Stimulated activated naive CD8-positive, alpha-beta T cell treated with anti-CD3 and anti-CD28 coated beads, Interleukin-15, Interleukin-2, amounts not matched to agents 100 ng/mL and 50 ng/mL, for 24 hours (primary cell): ENCODE measurements around the gene CALHM3.

Experiments
- H3K27ac Mint-ChIP-seq: one replicate; pipeline ENCODE4 v1.8.0; 2021; ENCODE audit warnings: mild to moderate bottlenecking, mixed read lengths
- H3K27me3 Mint-ChIP-seq: one replicate; pipeline ENCODE4 v1.8.0; 2021; ENCODE audit warnings: mixed read lengths
- H3K36me3 Mint-ChIP-seq: one replicate; pipeline ENCODE4 v1.8.0; 2021; ENCODE audit warnings: low read depth, mixed read lengths
- H3K4me1 Mint-ChIP-seq: one replicate; pipeline ENCODE4 v1.8.0; 2021; ENCODE audit warnings: low read depth, mixed read lengths
- H3K4me3 Mint-ChIP-seq: one replicate; pipeline ENCODE4 v1.8.0; 2021; ENCODE audit warnings: mild to moderate bottlenecking, mixed read lengths
- H3K9me3 Mint-ChIP-seq: one replicate; pipeline ENCODE4 v1.8.0; 2021; ENCODE audit warnings: mixed read lengths

The CALHM3 gene

DNA sequence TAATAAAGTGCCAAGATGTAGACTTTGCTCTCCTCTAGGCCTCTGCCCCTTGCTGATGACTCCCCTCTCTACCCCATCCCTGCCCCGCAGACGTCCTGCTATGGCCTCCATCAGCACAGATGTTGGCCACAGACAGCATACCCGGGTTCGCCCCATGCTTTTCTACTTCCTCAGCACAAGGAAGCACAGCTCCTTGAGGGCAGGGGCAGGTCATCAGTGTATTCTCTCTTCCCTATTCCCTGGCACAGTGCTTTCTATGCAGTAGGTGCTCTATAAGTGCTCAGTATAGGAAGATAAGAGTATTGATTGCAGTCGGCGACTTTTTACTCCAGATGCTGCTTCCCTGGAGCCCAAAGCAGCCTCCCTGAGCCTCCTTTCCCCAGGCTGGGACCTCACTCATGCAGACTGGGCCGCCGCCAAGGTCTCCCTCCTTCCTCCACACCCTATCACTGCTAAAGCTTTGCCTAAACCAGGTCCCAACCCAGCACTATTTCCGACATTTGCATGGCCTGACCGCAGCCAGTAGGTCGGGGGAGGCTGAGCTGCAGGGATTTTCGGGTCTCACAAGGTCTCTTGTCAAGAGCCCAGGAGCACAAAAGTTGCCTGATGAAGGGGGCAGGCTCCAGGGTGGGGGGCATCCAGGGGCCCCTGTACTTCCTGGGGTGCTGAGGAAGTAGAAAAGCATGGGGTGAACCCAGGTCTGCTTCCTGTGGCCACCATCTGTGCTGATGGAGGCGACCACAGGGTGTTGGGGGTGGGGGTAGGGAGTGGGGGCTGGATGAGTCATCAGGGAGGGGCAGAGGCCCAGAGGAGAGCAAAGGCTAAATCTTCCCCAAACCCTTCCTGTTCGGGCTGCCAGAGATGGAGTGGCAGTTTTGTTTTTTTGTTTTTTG lies 8.0 kb downstream of the CALHM3 start:
- H3K27me3 Mint-ChIP-seq = no peaks in the 10 kb centered on the region
- H3K9me3 Mint-ChIP-seq = no peaks in the 10 kb centered on the region
- peaks cover 34% of the 10 kb centered on the region for H3K4me1 Mint-ChIP-seq
- peak overlapping the region; percentile 69 for H3K27ac Mint-ChIP-seq
- peak overlapping the region; percentile 28 for H3K4me3 Mint-ChIP-seq
- H3K36me3 Mint-ChIP-seq = no peaks in the 10 kb centered on the region

DNA sequence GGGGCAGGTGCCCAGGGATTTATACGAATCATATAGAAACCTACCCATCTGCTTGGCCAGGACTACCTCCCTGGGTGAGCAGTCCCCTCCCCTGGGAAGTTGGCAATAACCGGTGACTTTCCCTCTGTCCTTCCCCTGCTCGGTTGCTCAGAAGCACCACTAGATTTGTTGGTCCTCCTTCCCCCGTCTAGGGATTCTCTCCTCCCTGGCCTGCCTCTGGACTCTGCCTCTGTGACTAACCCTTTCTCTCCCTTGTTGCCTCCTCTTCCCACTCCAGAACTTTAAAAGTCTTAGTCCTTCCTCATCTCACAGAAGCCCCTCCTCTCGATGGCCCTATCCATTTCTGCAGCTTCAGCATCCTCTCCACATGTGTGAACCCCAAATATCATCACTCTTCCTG lies 9.8 kb downstream of the CALHM3 start:
- peaks cover 34% of the 10 kb centered on the region for H3K4me1 Mint-ChIP-seq
- no peaks in the 10 kb centered on the region for H3K9me3 Mint-ChIP-seq
- no peaks in the 10 kb centered on the region for H3K36me3 Mint-ChIP-seq
- peak overlapping the region; percentile 72 for H3K27ac Mint-ChIP-seq
- H3K4me3 Mint-ChIP-seq = no peak overlapping the region
- H3K27me3 Mint-ChIP-seq = no peaks in the 10 kb centered on the region

DNA sequence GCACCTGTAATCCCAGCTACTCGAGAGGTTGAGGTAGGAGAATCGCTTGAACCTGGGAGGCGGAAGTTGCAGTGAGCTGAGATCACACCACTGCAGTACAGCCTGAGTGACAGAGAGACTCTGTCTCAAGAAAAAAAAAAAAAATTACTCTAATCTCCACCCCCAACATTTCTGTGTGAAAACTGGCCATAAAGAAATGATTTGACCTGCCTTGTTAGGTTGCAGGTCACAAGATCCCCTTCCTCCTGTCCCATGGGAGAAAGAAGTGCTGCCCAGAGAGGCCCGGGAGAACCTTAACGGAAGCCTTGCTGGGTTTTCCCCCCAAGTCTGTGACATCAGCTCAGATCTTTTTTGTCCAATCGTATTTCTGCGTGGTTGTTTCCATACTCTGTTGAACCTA lies 11.6 kb downstream of the CALHM3 start:
- H3K4me1 Mint-ChIP-seq = peaks cover 29% of the 10 kb centered on the region
- no peaks in the 10 kb centered on the region for H3K9me3 Mint-ChIP-seq
- H3K27ac Mint-ChIP-seq = no peak overlapping the region

DNA sequence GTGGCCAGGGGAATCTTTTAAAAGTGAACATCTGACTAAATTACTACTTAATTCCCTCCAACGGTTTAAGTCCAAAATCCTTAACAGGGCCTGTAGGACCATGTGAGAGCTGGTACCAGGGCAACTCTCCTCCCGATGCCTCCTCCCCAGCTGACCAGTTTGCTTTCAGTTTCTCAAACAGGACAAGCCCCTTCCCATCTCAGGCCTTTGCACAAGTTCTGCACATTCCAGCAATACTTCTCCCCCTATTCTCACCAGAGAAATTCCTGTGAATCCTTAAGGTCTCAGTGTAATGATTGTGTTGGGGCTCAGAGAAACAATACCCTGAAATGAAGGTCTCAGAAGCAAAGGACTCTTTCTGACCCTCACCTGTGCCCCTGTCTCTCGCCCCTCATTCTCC lies 12.3 kb downstream of the CALHM3 start:
- H3K36me3 Mint-ChIP-seq = no peaks in the 10 kb centered on the region
- H3K4me1 Mint-ChIP-seq = peaks cover 22% of the 10 kb centered on the region
- H3K27ac Mint-ChIP-seq = no peak overlapping the region
- no peak overlapping the region for H3K4me3 Mint-ChIP-seq
- no peaks in the 10 kb centered on the region for H3K27me3 Mint-ChIP-seq
- H3K9me3 Mint-ChIP-seq = no peaks in the 10 kb centered on the region

More for the DNA sequence above, 11.6 kb downstream of the CALHM3 start:
- Mint-ChIP-seq H3K27me3 (no peaks in the 10 kb centered on the region), H3K36me3 (no peaks in the 10 kb centered on the region), H3K4me3 (no peak overlapping the region)

DNA sequence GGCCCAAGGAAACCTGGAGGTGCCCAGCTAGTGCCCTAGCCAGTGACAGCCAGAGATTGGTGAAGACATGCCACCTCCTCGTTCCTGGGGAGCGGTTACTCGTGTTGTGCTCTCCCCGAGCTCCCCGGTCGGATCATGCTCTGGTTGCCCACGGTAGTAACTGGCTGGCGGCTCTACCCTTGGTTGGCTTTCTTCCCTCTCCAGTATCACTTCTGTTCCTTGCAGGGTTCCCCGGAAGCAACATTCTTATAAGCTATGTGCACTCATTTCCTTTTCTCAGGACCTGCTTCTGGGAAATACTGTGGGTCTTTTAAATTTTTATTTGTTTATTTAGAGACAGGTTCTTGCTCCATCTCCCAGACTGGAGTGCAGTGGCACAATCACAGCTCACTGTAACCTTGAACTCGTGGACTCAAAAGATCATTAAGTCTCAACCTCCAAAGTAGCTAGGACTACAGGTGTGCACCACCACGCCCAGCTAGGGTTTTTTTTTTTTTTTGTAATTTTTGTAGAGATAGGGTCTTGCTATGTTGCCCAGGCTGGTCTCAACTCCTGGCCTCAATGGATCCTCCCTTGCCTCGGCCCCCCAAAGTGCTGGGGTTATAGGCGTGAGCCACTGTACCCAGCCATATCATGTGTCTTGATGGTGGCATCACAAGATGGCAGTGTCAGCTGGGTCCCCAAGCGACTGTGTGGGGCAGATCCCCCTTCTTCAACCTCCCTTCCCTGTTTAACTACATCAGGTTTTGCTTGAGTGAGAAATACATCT lies 13.4 kb downstream of the CALHM3 start:
- Mint-ChIP-seq H3K9me3 (no peaks in the 10 kb centered on the region), H3K4me1 (peaks cover 11% of the 10 kb centered on the region), H3K27ac (no peak overlapping the region), H3K4me3 (no peak overlapping the region), H3K36me3 (no peaks in the 10 kb centered on the region), H3K27me3 (no peaks in the 10 kb centered on the region)

- H3K4me1 Mint-ChIP-seq = peaks cover 5% of the 10 kb centered on the region
- no peak overlapping the region for H3K4me3 Mint-ChIP-seq
- H3K36me3 Mint-ChIP-seq = no peaks in the 10 kb centered on the region
- no peaks in the 10 kb centered on the region for H3K9me3 Mint-ChIP-seq
- H3K27ac Mint-ChIP-seq = no peak overlapping the region
- no peaks in the 10 kb centered on the region for H3K27me3 Mint-ChIP-seq
Observed at GRCh38 chr10:103463499-103463898, 15.5 kb downstream of the CALHM3 start.

DNA sequence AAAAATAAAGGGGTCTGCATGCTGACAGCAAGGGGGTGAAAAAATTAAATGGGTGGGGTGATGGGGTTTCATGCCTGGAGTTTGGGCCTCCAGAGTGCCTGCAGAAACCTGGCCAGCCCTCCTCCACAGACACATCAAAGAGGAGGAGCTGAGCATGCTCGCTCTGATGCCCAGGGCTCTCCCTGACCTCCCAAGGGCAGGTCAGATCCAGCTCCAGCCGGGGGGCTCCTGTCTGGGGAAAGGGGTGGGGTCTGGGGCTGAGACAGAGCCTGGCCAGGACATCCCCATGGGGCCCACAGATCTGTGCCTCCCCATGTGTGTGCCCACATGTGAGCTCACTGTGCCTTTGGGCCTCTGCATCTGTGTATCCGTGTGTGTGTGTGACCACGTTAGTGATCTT lies 19.4 kb downstream of the CALHM3 start:
- no peak overlapping the region for H3K27ac Mint-ChIP-seq

DNA sequence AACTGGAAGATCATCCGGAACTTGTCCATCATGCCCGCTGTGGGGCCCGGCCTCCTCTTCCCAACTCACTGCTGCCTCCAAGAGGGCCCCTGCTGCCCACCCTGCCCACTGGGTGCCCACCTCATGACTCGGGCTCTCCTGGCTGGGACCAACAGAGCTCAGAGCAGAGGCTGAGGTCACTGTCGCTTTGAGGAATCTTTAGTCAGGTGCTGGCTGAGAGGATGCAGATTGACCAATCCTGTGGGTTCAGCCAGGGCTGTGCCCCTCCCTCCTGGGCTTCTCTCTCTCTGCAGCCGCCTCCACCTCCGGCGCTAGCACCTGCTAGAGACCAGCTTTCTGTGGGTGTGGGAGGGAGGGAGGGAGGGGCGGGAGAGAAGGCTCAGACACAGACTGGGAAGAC lies 20.3 kb downstream of the CALHM3 start, which contains the start of gene CALHM1:
Gene CALHM1 (minus strand): TSS at position 181 of the 400 bp plus-strand sequence. CDS start 149 bp downstream, at position 32.
- no peaks in the 10 kb centered on the region for H3K36me3 Mint-ChIP-seq

More for the DNA sequence above, 19.4 kb downstream of the CALHM3 start:
- Mint-ChIP-seq H3K4me1 (peaks cover 5% of the 10 kb centered on the region), H3K9me3 (no peaks in the 10 kb centered on the region), H3K4me3 (no peak overlapping the region), H3K36me3 (no peaks in the 10 kb centered on the region), H3K27me3 (no peaks in the 10 kb centered on the region)

GRCh38 chr10:103457896-103458583 lies 21.0 kb downstream of the CALHM3 start:
- Mint-ChIP-seq H3K27me3 (no peaks in the 10 kb centered on the region), H3K27ac (no peak overlapping the region), H3K4me3 (no peak overlapping the region), H3K4me1 (peaks cover 5% of the 10 kb centered on the region), H3K36me3 (no peaks in the 10 kb centered on the region), H3K9me3 (no peaks in the 10 kb centered on the region)

More for the DNA sequence above, 20.3 kb downstream of the CALHM3 start, which contains the start of gene CALHM1:
- Mint-ChIP-seq H3K4me3 (no peak within 1 kb of the TSS), H3K27me3 (no peaks in the 10 kb centered on the region), H3K4me1 (peaks cover 5% of the 10 kb centered on the region), H3K27ac (no peak within 1 kb of the TSS), H3K9me3 (no peaks in the 10 kb centered on the region)

- no peaks in the 10 kb centered on the region for H3K36me3 Mint-ChIP-seq
- H3K27me3 Mint-ChIP-seq = no peaks in the 10 kb centered on the region
Observed at GRCh38 chr10:103457176-103457712, 21.8 kb downstream of the CALHM3 start.

DNA sequence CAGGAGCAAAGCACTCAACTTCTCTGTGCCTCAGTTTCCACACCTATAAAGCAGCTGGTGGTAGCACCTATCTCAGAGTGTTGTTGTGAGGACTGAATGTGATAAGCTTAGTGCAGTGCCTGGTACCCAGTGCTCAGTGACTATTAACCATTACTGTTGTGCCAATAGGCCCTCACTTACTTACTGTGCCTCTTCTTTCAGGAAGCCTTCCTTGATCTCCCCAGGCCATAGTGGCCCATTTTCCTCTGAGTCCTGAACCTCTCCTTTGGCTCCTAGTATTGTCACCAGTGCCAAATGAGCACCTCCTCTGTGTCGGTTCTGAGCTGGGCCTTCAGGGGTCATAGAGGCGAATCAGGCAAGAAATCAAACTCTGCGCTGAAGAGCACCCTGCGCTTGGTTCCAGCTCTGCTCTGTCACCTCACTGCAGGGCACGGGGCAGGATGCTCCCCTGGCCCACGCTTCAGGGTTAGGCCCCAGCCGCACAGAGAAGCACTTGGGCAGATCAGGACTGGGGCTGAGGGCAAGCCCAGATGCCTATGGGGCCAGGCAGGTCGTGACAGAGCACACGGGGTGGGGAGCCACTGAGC lies 22.9 kb downstream of the CALHM3 start:
- no peak overlapping the region for H3K4me3 Mint-ChIP-seq
- H3K36me3 Mint-ChIP-seq = no peaks in the 10 kb centered on the region
- H3K4me1 Mint-ChIP-seq = peaks cover 18% of the 10 kb centered on the region
- H3K27me3 Mint-ChIP-seq = no peaks in the 10 kb centered on the region
- H3K27ac Mint-ChIP-seq = no peak overlapping the region
- no peaks in the 10 kb centered on the region for H3K9me3 Mint-ChIP-seq

More at GRCh38 chr10:103457176-103457712, 21.8 kb downstream of the CALHM3 start:
- Mint-ChIP-seq H3K27ac (no peak overlapping the region), H3K4me1 (peaks cover 13% of the 10 kb centered on the region), H3K4me3 (no peak overlapping the region), H3K9me3 (no peaks in the 10 kb centered on the region)

DNA sequence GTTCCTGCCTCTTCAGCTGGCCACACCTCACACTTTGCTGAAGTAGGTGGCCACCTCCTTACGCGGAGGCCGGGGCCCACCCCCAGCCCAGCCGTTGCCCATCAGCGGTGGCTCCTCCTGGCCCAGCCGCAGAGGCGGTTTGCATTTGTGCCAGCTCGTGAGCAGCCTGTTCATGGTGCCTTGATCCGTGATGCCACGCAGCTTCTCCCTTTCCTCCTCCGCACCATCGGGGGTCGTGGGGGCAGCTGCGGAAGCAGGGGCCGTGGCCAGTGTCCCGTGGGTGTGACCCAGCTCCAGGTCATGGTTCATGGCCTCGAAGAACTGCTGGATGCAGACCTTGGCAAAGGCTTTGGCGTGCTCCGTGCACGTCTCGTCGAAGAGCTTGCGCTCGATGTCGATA lies 23.8 kb downstream of the CALHM3 start:
- H3K9me3 Mint-ChIP-seq = no peaks in the 10 kb centered on the region
- no peak overlapping the region for H3K27ac Mint-ChIP-seq
- no peak overlapping the region for H3K4me3 Mint-ChIP-seq
- H3K36me3 Mint-ChIP-seq = no peaks in the 10 kb centered on the region
- no peaks in the 10 kb centered on the region for H3K27me3 Mint-ChIP-seq
- peaks cover 26% of the 10 kb centered on the region for H3K4me1 Mint-ChIP-seq

DNA sequence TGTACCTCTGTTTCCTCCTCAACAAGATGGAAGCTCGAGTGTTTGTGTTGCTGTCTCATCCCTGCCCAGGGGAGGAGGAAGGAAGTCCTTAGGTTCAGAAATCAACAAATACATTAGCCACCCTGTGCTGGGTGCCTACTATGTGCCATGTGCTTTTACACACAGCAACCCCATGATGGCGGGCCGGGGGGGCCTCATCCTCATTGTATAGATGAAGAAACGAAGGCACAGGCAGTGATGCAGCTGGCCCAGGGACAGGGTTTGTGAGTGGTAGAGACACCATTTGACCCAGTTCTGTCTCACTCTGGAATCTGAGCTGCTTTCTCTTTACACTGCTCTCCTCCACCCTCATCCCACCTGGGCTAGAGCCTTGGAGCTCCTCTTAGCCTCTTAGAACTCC lies 25.0 kb downstream of the CALHM3 start:
- Mint-ChIP-seq H3K4me3 (no peak overlapping the region), H3K27me3 (no peaks in the 10 kb centered on the region), H3K9me3 (no peaks in the 10 kb centered on the region), H3K36me3 (peaks cover 6% of the 10 kb centered on the region), H3K27ac (no peak overlapping the region), H3K4me1 (peaks cover 31% of the 10 kb centered on the region)

DNA sequence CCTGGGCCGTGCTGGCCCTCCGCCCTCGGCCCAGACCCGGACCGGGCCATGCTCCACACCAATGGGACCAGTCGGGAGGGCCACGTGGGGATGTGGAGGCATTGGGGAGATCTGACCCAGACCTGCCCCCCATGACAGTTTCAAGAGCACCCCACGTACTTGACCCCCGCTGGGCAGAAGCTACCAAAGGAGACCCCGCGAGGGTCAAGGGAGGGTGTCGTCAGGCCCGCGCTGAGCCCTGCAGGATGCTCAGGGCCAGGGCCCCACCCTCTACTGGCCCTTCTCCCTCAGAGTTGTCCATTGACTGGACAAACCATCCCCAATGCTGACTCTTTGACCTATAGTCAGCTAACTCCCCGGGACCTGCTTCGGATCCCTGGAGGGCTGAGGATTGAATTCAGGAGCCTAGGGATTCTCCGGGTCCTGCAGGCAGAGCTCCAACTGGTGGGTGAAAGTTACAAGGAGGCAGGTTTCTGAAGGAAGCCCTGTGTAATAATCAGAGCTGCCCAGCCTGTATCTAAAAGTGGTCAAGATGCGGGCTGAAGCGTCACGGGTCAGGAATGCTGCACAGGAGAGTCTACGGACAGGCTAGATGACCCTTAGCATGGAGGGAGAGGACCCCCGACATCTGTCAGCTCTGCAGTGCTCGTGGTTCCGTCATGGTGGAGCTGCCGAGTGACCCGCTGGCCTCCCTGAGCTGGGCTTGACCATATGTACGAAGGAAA lies 26.4 kb downstream of the CALHM3 start:
- Mint-ChIP-seq H3K36me3 (peaks cover 17% of the 10 kb centered on the region), H3K27me3 (no peaks in the 10 kb centered on the region), H3K27ac (no peak overlapping the region), H3K4me3 (peak overlapping the region; percentile 81), H3K9me3 (no peaks in the 10 kb centered on the region), H3K4me1 (peaks cover 36% of the 10 kb centered on the region)
